A549 (cell line): Measurements from ENCODE around the gene BET1L. TPM values are rescaled to one million over a fixed set of nuclear protein-coding genes. Genes with fewer than 3 reads are reported as not detected.

Experiments used
- ATAC-seq, 2 experiments: fragments of 200-7000 bp in 1 of 2; fragments of >200 bp in 1 of 2; cut with Nextera tagmentation in 1 of 2; cut with Tn5 transposase in 1 of 2; 3 replicates each; pipeline versions ENCODE4 v1.8.0 to v1.9.1; 2018 to 2020; ENCODE audit warnings: mild to moderate bottlenecking in 1 of 2, moderate library complexity in 1 of 2
- CTCF ChIA-PET: fragments of 300-600 bp; sonication (Branson Sonifier 250); formaldehyde crosslinking; extraction: SDS; loops from one replicate; lab custom pipeline; 2021; ENCODE audit warnings: antibody characterized with exemption, inconsistent platforms; lab: Yijun Ruan, JAX
- POLR2A ChIA-PET: fragments of 350-600 bp; formaldehyde crosslinking; extraction: SDS; loops from one replicate; lab custom pipeline; 2021; ENCODE audit warnings: antibody characterized with exemption, inconsistent platforms; lab: Yijun Ruan, JAX
- DNase-seq, 2 experiments: peaks; one replicate each; pipeline versions ENCODE4 v3.0.0 to v3.0.0-alpha.2; 2011 to 2016; ENCODE audit warnings: low read depth in 1 of 2, low spot score in 1 of 2
- FAIRE-seq: peaks from 2 replicates; lab custom pipeline; 2011; peaks lifted over from hg19 to GRCh38; lab: Jason Lieb, UNC
- H3K27ac ChIP-seq, 2 experiments: fragments of >200 bp; sonication (Bioruptor Twin); formaldehyde crosslinking; 3 replicates each; pipeline ENCODE4 v1.5.1; 2016 to 2017
- H3K4me1 ChIP-seq: fragments of >200 bp; sonication (Bioruptor Twin); formaldehyde crosslinking; 3 replicates; pipeline ENCODE4 v1.6.1; 2016
- H3K4me2 ChIP-seq: fragments of >200 bp; sonication (Bioruptor Twin); formaldehyde crosslinking; 3 replicates; pipeline ENCODE4 v1.6.1; 2016
- H3K4me3 ChIP-seq: fragments of >200 bp; sonication (Bioruptor Twin); formaldehyde crosslinking; 3 replicates; pipeline ENCODE4 v1.5.1; 2016
- H3K9me3 ChIP-seq: fragments of >200 bp; sonication (Bioruptor Twin); formaldehyde crosslinking; 3 replicates; pipeline ENCODE4 v1.6.1; 2016
- ATOH8 ChIP-seq: fragments of 250-450 bp; sonication (Bioruptor Pico); IDR thresholded peaks from 2 replicates; pipeline ENCODE4 v1.5.0; 2020; ENCODE audit warnings: low read depth, mild to moderate bottlenecking, moderate library complexity
- CTCF ChIP-seq: fragments of >200 bp; sonication (Bioruptor Twin); formaldehyde crosslinking; IDR thresholded peaks from 3 replicates; pipeline ENCODE4 v1.5.1; 2016
- ESRRA ChIP-seq: fragments of 150-350 bp; IDR thresholded peaks from 2 replicates; pipeline ENCODE4 v1.6.1; 2014; ENCODE audit warnings: mild to moderate bottlenecking, low read length, borderline replicate concordance
- HOXB13 ChIP-seq: fragments of 250-450 bp; sonication (Bioruptor Pico); IDR thresholded peaks from 2 replicates; pipeline ENCODE4 v1.5.0; 2020; ENCODE audit warnings: low read depth, mild to moderate bottlenecking, moderate library complexity
- JUN ChIP-seq, 2 experiments: fragments of >200 bp; sonication (Bioruptor Twin); formaldehyde crosslinking; IDR thresholded peaks; 2 replicates in 1 of 2; 3 replicates in 1 of 2; pipeline ENCODE4 v1.6.1; 2016 to 2017
- MAZ ChIP-seq: fragments of 150-350 bp; IDR thresholded peaks from 2 replicates; pipeline ENCODE4 v1.6.1; 2014; ENCODE audit warnings: antibody characterized with exemption, low read depth, low read length, borderline replicate concordance
- MYC ChIP-seq: IDR thresholded peaks from 2 replicates; pipeline ENCODE4 v1.6.1; 2012; ENCODE audit warnings: mild to moderate bottlenecking, inconsistent platforms, low read length, improper control_type of control experiment, borderline replicate concordance
- PBX3 ChIP-seq: IDR thresholded peaks from 2 replicates; pipeline ENCODE4 v1.6.1; 2012
- RNF2 ChIP-seq: fragments of 200-600 bp; sonication (generic); IDR thresholded peaks from 2 replicates; pipeline ENCODE4 v1.6.1; 2016; ENCODE audit warnings: low read depth, mild to moderate bottlenecking, antibody characterized with exemption, moderate library complexity, borderline replicate concordance
- SREBF2 ChIP-seq: fragments of 450-650 bp; IDR thresholded peaks from 2 replicates; pipeline ENCODE4 v1.6.1; 2014; ENCODE audit warnings: mild to moderate bottlenecking, moderate library complexity
- TFCP2L1 ChIP-seq: fragments of 250-450 bp; sonication (Bioruptor Pico); IDR thresholded peaks from 2 replicates; pipeline ENCODE4 v1.5.0; 2021; ENCODE audit warnings: mild to moderate bottlenecking
- ZNF302 ChIP-seq: fragments of 250-450 bp; sonication (Bioruptor Pico); IDR thresholded peaks from 2 replicates; pipeline ENCODE4 v1.9.0; 2021; ENCODE audit warnings: inconsistent platforms, mild to moderate bottlenecking, moderate library complexity
- WGBS: methylation state at CpG from one replicate; pipeline ENCODE4 v1.1.6; 2017; ENCODE audit errors: missing lambda C conversion rate; 5-methylcytosine and 5-hydroxymethylcytosine counted together
- polyA plus RNA-seq, 4 experiments: library from polyadenylated mRNA; depleted of rRNA in 3 of 4; stranded (reverse); fragments of >200 nt; fragmentation: RNase III in 1 of 4; extraction: RNeasy Plus Mini Kit Qiagen cat#74134 plus additional on column Dnase treatment in 1 of 4; gene quantifications; 2 replicates in 3 of 4; 3 replicates in 1 of 4; pipeline ENCODE4 v1.2.3, GENCODE V29; 2011 to 2017
- TF ChIP-seq, protein P1 (sequence below): fragments of 150-350 bp; IDR thresholded peaks from 2 replicates; pipeline ENCODE4 v1.6.1; 2014; ENCODE audit warnings: low read depth, mild to moderate bottlenecking, low read length

Gene BET1L
- polyA plus RNA-seq, 2 of the 4 experiments (the other 2 are of a cell fraction): 28.5 to 44.5 TPM

DNA sequence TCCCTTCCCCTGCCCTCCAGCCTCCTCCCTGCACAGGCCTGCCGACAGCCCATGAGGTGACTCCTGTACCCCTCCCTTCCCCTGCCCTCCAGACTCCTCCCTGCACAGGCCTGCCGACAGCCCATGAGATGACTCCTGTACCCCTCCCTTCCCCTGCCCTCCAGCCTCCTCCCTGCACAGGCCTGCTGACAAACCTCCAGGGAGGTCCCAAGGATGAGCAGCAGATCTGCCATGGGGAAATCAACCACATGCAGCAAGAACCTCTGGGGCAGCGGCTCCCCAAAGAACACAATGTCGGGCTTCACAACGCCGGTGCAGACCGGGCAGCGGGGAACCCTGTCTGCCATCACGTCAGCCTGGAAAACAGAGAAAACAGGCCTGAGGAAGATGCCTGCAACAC lies 16.7 kb upstream of the BET1L start (continued):
- no peak for TF ChIP-seq ZNF302 (CRISPR knock-in tag)

DNA sequence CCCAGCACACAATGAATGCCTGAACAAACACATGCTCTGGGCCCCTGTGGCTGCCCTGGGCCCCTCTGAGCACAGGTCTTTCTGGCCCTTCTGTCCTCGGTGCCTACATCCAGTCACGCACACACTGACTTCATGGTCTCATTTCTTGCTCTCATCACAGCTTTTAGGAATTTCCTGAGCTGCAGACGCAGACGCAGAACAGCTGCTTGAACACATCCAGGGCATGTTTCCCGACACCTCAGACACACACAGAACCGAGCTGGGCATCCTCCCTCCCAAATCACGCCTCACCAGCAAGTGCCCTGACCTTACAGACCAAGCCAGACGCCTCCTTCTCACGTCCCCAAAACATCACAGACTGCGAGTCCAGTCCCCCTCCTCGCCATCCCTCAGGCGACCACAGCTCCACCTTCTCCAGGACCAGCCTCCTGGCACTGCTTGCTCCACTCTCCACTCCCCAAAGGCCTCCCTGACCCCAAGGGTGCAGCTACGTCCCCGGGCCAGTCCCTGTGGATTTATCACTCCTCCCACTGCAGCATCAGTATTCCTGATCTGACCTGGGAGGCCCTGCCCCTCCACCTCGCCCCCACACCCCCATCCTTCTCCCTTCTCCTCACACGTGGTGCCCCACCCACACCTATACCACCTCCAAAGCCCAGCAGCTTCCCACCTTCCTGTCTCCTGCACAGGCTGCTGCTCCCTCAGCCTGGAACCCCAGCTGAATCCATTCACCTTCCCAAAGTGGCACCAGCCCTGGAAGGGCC lies 16.0 kb upstream of the BET1L start:
- FAIRE-seq: no peak
- no peaks in the 10 kb centered on the region for H3K4me1 ChIP-seq
- ChIA-PET POLR2A (no interaction called here), CTCF (interaction anchor here (1.1 to 2.5 kb wide), 3 partner anchors 10 to 82 kb away, joined by 3 to 10 read pairs (median 8); no protein-coding TSS in a partner anchor)
- no peak for DNase-seq
- no peak overlapping the region for H3K4me3 ChIP-seq
- TF ChIP-seq MAZ (no peak), TFCP2L1 (CRISPR knock-in tag) (no peak), SREBF2 (no peak), JUN (IDR thresholded peaks at IDR 0.05) (no peak), ATOH8 (CRISPR knock-in tag) (no peak)
- H3K4me2 ChIP-seq: no peak overlapping the region
- no peak for ATAC-seq
- H3K9me3 ChIP-seq: no peaks in the 10 kb centered on the region
- no peak overlapping the region for H3K27ac ChIP-seq
- WGBS: 85% methylated on average over 16 of the region's 16 CpGs

DNA sequence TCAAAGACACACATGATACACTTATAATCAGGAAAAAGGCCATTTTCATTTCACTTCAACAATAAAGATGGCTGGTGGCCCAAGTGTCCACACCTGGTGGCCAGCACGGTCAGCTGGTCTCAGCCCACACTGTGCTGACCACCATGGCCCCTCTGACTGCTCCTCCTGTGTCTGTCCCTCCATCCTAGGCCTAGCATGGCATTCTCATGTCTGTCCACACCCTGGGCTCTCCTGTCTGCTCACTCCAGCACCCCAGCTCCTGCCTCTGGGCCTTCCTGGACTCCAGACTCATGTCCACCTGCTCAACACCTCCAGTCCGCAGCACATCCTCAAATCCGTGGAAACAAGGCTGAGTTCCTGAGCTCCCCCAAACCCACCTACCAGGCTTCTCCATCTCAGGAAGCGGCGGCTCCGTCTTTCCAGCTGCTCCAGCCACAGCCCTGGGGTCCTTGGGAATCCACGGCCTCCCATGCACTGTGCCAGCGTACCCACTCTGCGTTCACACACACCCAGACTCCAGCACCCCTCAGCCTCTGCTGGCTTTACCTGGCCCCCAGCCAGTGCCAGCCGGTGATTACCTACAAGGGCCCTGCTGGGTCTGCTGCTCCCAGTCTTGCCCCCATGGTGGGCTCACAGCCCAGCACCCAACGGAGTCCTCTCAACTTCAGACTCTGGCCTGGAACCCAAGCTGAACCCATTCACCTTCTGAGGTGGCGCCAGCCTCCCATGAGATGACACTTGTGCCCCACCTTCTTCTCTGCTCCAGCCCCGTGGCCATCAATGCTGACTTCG lies 15.0 kb upstream of the BET1L start:
- Histone ChIP-seq H3K4me1 (no peaks in the 10 kb centered on the region), H3K4me2 (no peak overlapping the region), H3K27ac (no peak overlapping the region), H3K9me3 (no peaks in the 10 kb centered on the region), H3K4me3 (no peak overlapping the region)
- DNase-seq: no peak
- no peak for FAIRE-seq
- ChIA-PET POLR2A (no interaction called here), CTCF (interaction anchor here (0.8 to 2.5 kb wide), 6 partner anchors 11 to 83 kb away, joined by 3 to 10 read pairs (median 5); partner anchors contain the start of gene PSMD13)
- no peak for ATAC-seq
- WGBS: 95% methylated on average over 14 of the region's 14 CpGs
- TF ChIP-seq PBX3 (no peak), RNF2 (no peak), HOXB13 (CRISPR knock-in tag) (no peak), MYC (no peak), ESRRA (no peak), CTCF (no peak)
- TF ChIP-seq, protein P1, sequence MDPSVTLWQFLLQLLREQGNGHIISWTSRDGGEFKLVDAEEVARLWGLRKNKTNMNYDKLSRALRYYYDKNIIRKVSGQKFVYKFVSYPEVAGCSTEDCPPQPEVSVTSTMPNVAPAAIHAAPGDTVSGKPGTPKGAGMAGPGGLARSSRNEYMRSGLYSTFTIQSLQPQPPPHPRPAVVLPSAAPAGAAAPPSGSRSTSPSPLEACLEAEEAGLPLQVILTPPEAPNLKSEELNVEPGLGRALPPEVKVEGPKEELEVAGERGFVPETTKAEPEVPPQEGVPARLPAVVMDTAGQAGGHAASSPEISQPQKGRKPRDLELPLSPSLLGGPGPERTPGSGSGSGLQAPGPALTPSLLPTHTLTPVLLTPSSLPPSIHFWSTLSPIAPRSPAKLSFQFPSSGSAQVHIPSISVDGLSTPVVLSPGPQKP: no peak
